Dendritic cell treated with granulocyte-macrophage colony-stimulating factor and Interleukin-4, amounts not matched to agents 40 ng/mL and 50 ng/mL, for 4 days (primary cell): Measurements from ENCODE around the gene LINC01488.

ENCODE experiments used
- H3K27ac Mint-ChIP-seq: one replicate; pipeline ENCODE4 v1.8.0; 2022; ENCODE audit warnings: mild to moderate bottlenecking, mixed read lengths
- H3K27me3 Mint-ChIP-seq: one replicate; pipeline ENCODE4 v1.8.0; 2022; ENCODE audit warnings: mild to moderate bottlenecking, mixed read lengths
- H3K36me3 Mint-ChIP-seq: one replicate; pipeline ENCODE4 v1.8.0; 2022; ENCODE audit warnings: low read depth, mixed read lengths
- H3K4me1 Mint-ChIP-seq: one replicate; pipeline ENCODE4 v1.8.0; 2022; ENCODE audit warnings: low read depth, mixed read lengths
- H3K4me3 Mint-ChIP-seq: one replicate; pipeline ENCODE4 v1.8.0; 2022; ENCODE audit warnings: mild to moderate bottlenecking, moderate library complexity, mixed read lengths
- H3K9me3 Mint-ChIP-seq: one replicate; pipeline ENCODE4 v1.8.0; 2022; ENCODE audit warnings: mixed read lengths
- intact Hi-C: fragments of 100-400 bp; cut with micrococcal nuclease; formaldehyde crosslinking; loops from one replicate; pipeline ENCODE4 v1.15.0; 2022

The LINC01488 gene

GRCh38 chr11:69540118-69541000, 58.9 kb downstream of the LINC01488 start:
- intact Hi-C loops, result loop anchor here (1.0 kb wide), 1 partner anchor 243 kb away; no protein-coding TSS in a partner anchor
- Mint-ChIP-seq H3K36me3 (no peaks in the 10 kb centered on the region), H3K9me3 (no peaks in the 10 kb centered on the region), H3K4me1 (peaks cover 45% of the 10 kb centered on the region), H3K27ac (peak overlapping the region; percentile 93), H3K4me3 (no peak overlapping the region), H3K27me3 (peaks cover 13% of the 10 kb centered on the region)

GRCh38 chr11:69541001-69541285, 59.5 kb downstream of the LINC01488 start:
- intact Hi-C loops, result no loop called here
- peak overlapping the region; percentile 93 for H3K27ac Mint-ChIP-seq
- H3K9me3 Mint-ChIP-seq, result no peaks in the 10 kb centered on the region
- no peaks in the 10 kb centered on the region for H3K36me3 Mint-ChIP-seq
- no peak overlapping the region for H3K4me3 Mint-ChIP-seq
- peaks cover 19% of the 10 kb centered on the region for H3K27me3 Mint-ChIP-seq
- H3K4me1 Mint-ChIP-seq, result peaks cover 45% of the 10 kb centered on the region

- Mint-ChIP-seq H3K36me3 (no peaks in the 10 kb centered on the region), H3K4me3 (no peak overlapping the region), H3K9me3 (no peaks in the 10 kb centered on the region), H3K27me3 (peaks cover 25% of the 10 kb centered on the region), H3K4me1 (peaks cover 47% of the 10 kb centered on the region), H3K27ac (peak overlapping the region; percentile 93)
- intact Hi-C loops, result no loop called here
Measured at GRCh38 chr11:69541501-69542313, 60.2 kb downstream of the LINC01488 start.

- Mint-ChIP-seq H3K4me3 (no peak overlapping the region), H3K27ac (peak overlapping the region; percentile 44), H3K27me3 (peaks cover 26% of the 10 kb centered on the region), H3K4me1 (peaks cover 52% of the 10 kb centered on the region), H3K36me3 (no peaks in the 10 kb centered on the region), H3K9me3 (no peaks in the 10 kb centered on the region)
- intact Hi-C loops, result no loop called here
Measured at GRCh38 chr11:69542314-69543168, 61.1 kb downstream of the LINC01488 start.
